Fibroblast of lung (primary cell): ENCODE data around the gene HSD3B7. TPM values are rescaled to one million over a fixed set of nuclear protein-coding genes. Genes with fewer than 3 reads are reported as not detected.

Experiments used
- DNase-seq, 2 donors: peaks; one replicate each; pipeline versions ENCODE4 v3.0.0 to v3.0.0-alpha.2; 2010; ENCODE audit warnings: low read depth in 2 of 2
- H2AFZ ChIP-seq: 2 replicates; pipeline ENCODE4 v1.5.1; 2012; ENCODE audit warnings: low read length, control low read depth, inconsistent platforms
- H3K27ac ChIP-seq: 2 replicates; pipeline ENCODE4 v1.5.1; 2011; ENCODE audit warnings: low read length, control low read depth; ENCODE audit not compliant: insufficient read depth
- H3K27me3 ChIP-seq: 2 replicates; pipeline ENCODE4 v1.5.1; 2011; ENCODE audit warnings: mild to moderate bottlenecking, low read length; ENCODE audit not compliant: control insufficient read depth, insufficient read depth
- H3K36me3 ChIP-seq: 2 replicates; pipeline ENCODE4 v1.5.1; 2011; ENCODE audit warnings: low read length; ENCODE audit not compliant: control insufficient read depth, insufficient read depth
- H3K4me1 ChIP-seq: 2 replicates; pipeline ENCODE4 v1.5.1; 2011; ENCODE audit warnings: low read length; ENCODE audit not compliant: control insufficient read depth, insufficient read depth; ENCODE audit errors: extremely low read depth
- H3K4me2 ChIP-seq: 2 replicates; pipeline ENCODE4 v1.5.1; 2011; ENCODE audit warnings: low read length, control low read depth; ENCODE audit not compliant: insufficient read depth; ENCODE audit errors: extremely low read depth
- H3K4me3 ChIP-seq, 4 experiments: fragments of 200-600 bp in 1 of 4; sonication (generic) in 1 of 4; replicated peaks in 1 of 4; 2 replicates each; pipeline ENCODE4 v1.5.1; 2011 to 2016; ENCODE audit warnings: low read length in 4 of 4, low read depth in 3 of 4, mild to moderate bottlenecking in 3 of 4, control low read depth in 2 of 4, inconsistent platforms in 1 of 4, mixed read lengths in 1 of 4; ENCODE audit not compliant: insufficient read depth in 1 of 4; ENCODE audit errors: control extremely low read depth in 1 of 4
- H3K79me2 ChIP-seq: 2 replicates; pipeline ENCODE4 v1.5.1; 2012; ENCODE audit warnings: mild to moderate bottlenecking, low read length, inconsistent platforms; ENCODE audit not compliant: control insufficient read depth, insufficient read depth
- H3K9ac ChIP-seq: 2 replicates; pipeline ENCODE4 v1.5.1; 2011; ENCODE audit warnings: mild to moderate bottlenecking, low read length, control low read depth; ENCODE audit not compliant: insufficient read depth
- H3K9me3 ChIP-seq: 2 replicates; pipeline ENCODE4 v1.5.1; 2012; ENCODE audit warnings: low read depth, low read length; ENCODE audit not compliant: control insufficient read depth, insufficient read depth
- H4K20me1 ChIP-seq: 2 replicates; pipeline ENCODE4 v1.5.1; 2011; ENCODE audit warnings: low read length; ENCODE audit not compliant: control insufficient read depth, insufficient read depth; ENCODE audit errors: extremely low read depth
- EZH2 ChIP-seq: IDR thresholded peaks from 2 replicates; pipeline ENCODE4 v1.5.1; 2012; ENCODE audit warnings: low read length, control low read depth, mild to moderate bottlenecking; ENCODE audit errors: missing control alignments
- polyA plus RNA-seq, 2 donors: library from polyadenylated mRNA; depleted of rRNA in 1 of 2; stranded (reverse) in 1 of 2; unstranded in 1 of 2; fragments of >200 nt; gene quantifications; 2 replicates each; pipeline ENCODE4 v1.2.1, GENCODE V29; 2011 to 2012; ENCODE audit warnings: missing spikeins in 1 of 2
- total RNA-seq: library from RNA; depleted of rRNA; stranded (reverse); fragments of >200 nt; gene quantifications from 2 replicates; pipeline ENCODE4 v1.2.1, GENCODE V29; 2014
- TF ChIP-seq, protein P1 (sequence below), 2 donors: IDR thresholded peaks in 1 of 2; conservative IDR thresholded peaks in 1 of 2; 1 replicate in 1 of 2; 2 replicates in 1 of 2; pipeline ENCODE4 v1.5.1; 2011 to 2012; ENCODE audit warnings: low read length in 2 of 2, control low read depth in 1 of 2, inconsistent platforms in 1 of 2, low read depth in 1 of 2, mild to moderate bottlenecking in 1 of 2

Gene HSD3B7
- total and polyA plus RNA-seq, 2 donors (not counting 1 experiment from before 2014, with no cell fraction given), result 13.2 to 47.9 TPM

DNA sequence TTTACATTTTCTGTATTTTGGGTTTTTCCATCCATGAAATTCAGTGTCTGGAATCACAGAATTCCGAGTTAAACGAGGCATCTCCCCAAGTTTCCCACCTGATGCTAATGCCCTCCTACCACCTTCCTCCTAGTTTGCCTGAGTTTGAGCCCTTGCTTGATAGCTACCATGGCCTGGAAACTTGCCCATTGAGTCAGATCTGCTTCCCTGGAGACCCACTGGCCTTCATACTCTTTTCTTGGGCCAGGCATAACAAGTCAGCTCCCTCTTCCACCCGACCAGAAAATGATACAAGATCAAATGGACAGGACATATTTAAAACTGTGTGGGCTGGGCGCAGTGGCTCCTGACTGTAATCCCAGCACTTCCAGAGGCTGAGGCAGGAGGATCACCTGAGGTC, 17.2 kb upstream of the HSD3B7 start:
- H3K9me3 ChIP-seq, result no peaks in the 10 kb centered on the region
- H3K4me3 ChIP-seq, result no peak overlapping the region
- H3K4me1 ChIP-seq, result no peaks in the 10 kb centered on the region
- TF ChIP-seq, protein P1, sequence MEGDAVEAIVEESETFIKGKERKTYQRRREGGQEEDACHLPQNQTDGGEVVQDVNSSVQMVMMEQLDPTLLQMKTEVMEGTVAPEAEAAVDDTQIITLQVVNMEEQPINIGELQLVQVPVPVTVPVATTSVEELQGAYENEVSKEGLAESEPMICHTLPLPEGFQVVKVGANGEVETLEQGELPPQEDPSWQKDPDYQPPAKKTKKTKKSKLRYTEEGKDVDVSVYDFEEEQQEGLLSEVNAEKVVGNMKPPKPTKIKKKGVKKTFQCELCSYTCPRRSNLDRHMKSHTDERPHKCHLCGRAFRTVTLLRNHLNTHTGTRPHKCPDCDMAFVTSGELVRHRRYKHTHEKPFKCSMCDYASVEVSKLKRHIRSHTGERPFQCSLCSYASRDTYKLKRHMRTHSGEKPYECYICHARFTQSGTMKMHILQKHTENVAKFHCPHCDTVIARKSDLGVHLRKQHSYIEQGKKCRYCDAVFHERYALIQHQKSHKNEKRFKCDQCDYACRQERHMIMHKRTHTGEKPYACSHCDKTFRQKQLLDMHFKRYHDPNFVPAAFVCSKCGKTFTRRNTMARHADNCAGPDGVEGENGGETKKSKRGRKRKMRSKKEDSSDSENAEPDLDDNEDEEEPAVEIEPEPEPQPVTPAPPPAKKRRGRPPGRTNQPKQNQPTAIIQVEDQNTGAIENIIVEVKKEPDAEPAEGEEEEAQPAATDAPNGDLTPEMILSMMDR (conservative IDR thresholded peaks at IDR 0.05 in 1 of 2, IDR thresholded peaks at IDR 0.05 in 1 of 2; ENCODE audit: low read depth in 1 of 2, low read length in 2 of 2), result no peak
- TF ChIP-seq EZH2, result no peak
- no peak overlapping the region for H3K27ac ChIP-seq
- H4K20me1 ChIP-seq, result no peaks in the 10 kb centered on the region
- peaks cover 43% of the 10 kb centered on the region for H3K36me3 ChIP-seq
- H2AFZ ChIP-seq, result no peak overlapping the region
- no peak for DNase-seq
- H3K4me2 ChIP-seq, result no peak overlapping the region
- no peaks in the 10 kb centered on the region for H3K27me3 ChIP-seq
- H3K9ac ChIP-seq, result no peak overlapping the region
- H3K79me2 ChIP-seq, result no peaks in the 10 kb centered on the region

DNA sequence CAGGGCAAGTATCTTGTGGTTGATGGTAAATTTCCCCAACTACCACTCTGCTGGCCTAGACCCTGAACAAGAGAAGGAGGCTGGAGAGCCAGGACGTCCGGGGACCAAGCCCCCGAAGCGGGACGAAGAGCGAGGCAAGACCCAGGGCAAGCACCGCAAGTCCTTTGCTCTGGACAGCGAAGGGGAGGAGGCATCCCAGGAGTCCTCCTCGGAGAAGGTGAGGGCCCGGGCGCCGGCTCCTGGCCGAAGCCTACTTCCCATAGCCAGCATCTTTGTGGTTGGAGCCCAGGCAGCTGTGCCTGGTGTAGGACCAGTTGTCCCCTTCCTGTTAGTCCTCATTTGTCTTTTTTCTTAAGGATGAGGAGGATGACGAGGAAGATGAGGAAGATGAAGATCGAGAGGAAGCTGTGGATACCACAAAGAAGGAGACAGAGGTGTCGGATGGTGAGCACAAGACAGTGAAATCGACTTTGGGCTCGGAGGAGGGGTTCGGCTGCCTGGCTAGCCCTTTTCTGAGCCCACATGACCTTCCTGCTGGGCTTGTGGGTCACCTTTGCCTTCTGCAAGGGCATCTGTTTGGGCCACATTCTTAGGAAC, 15.7 kb upstream of the HSD3B7 start:
- Histone ChIP-seq H3K9ac (no peak overlapping the region), H3K27ac (no peak overlapping the region), H3K27me3 (no peaks in the 10 kb centered on the region), H2AFZ (no peak overlapping the region), H3K4me3 (no peak overlapping the region), H3K4me1 (no peaks in the 10 kb centered on the region), H3K36me3 (peaks cover 48% of the 10 kb centered on the region), H3K9me3 (no peaks in the 10 kb centered on the region), H3K4me2 (no peak overlapping the region), H3K79me2 (no peaks in the 10 kb centered on the region), H4K20me1 (no peaks in the 10 kb centered on the region)
- TF ChIP-seq, protein P1 (conservative IDR thresholded peaks at IDR 0.05 in 1 of 2, IDR thresholded peaks at IDR 0.05 in 1 of 2; ENCODE audit: low read depth in 1 of 2, low read length in 2 of 2), result no peak
- no peak for TF ChIP-seq EZH2
- no peak for DNase-seq

DNA sequence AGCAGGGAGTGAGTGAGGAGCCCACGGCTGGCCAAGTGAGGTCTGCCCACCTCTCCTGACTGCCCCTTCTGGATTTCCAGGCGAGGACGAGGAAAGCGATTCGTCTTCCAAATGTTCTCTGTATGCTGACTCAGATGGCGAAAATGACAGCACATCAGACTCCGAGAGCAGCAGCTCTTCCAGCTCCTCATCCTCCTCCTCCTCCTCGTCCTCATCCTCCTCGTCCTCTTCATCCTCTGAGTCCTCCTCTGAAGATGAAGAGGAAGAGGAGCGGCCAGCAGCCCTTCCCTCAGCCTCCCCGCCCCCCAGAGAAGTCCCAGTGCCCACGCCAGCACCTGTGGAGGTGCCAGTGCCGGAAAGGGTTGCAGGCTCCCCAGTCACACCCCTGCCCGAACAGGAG, 13.7 kb upstream of the HSD3B7 start:
- H3K79me2 ChIP-seq, result no peaks in the 10 kb centered on the region
- no peak overlapping the region for H3K4me2 ChIP-seq
- no peak overlapping the region for H2AFZ ChIP-seq
- no peaks in the 10 kb centered on the region for H3K27me3 ChIP-seq
- H3K4me1 ChIP-seq, result no peaks in the 10 kb centered on the region
- no peaks in the 10 kb centered on the region for H4K20me1 ChIP-seq
- TF ChIP-seq, protein P1 (conservative IDR thresholded peaks at IDR 0.05 in 1 of 2, IDR thresholded peaks at IDR 0.05 in 1 of 2; ENCODE audit: low read depth in 1 of 2, low read length in 2 of 2), result no peak
- TF ChIP-seq EZH2, result no peak
- DNase-seq, result no peak
- H3K27ac ChIP-seq, result no peak overlapping the region
- H3K9ac ChIP-seq, result no peak overlapping the region
- peaks cover 36% of the 10 kb centered on the region for H3K36me3 ChIP-seq
- no peak overlapping the region for H3K4me3 ChIP-seq
- H3K9me3 ChIP-seq, result no peaks in the 10 kb centered on the region
